GM23248 (cell line): ENCODE measurements around the gene RPS19.

Experiments used
- EZH2 ChIP-seq: fragments of 200-600 bp; sonication (generic); IDR thresholded peaks from 2 replicates; pipeline ENCODE4 v1.6.1; 2018; ENCODE audit warnings: antibody characterized with exemption, mild to moderate bottlenecking; ENCODE audit not compliant: insufficient read depth, poor library complexity, severe bottlenecking
- EZH2phosphoT487 ChIP-seq: fragments of 200-600 bp; sonication (generic); IDR thresholded peaks from 2 replicates; pipeline ENCODE4 v1.6.1; 2018; ENCODE audit warnings: antibody characterized with exemption, moderate library complexity, mild to moderate bottlenecking, low read depth; ENCODE audit not compliant: insufficient read depth

- TF ChIP-seq EZH2 (no peak), EZH2phosphoT487 (no peak)
These were observed 50.4 kb downstream of the RPS19 start for GRCh38 chr19:41910240-41910991.
